HepG2 (cell line): ENCODE results near the gene BEAN1. TPM values are rescaled to one million over a fixed set of nuclear protein-coding genes. Genes with fewer than 3 reads are reported as not detected.

Source experiments
- ARID5B ChIP-seq: IDR thresholded peaks from 2 replicates; pipeline ENCODE4 v1.4.0; 2020; ENCODE audit warnings: mild to moderate bottlenecking, missing genetic modification reagents
- DMTF1 ChIP-seq: sonication (generic); formaldehyde crosslinking; IDR thresholded peaks from 2 replicates; pipeline ENCODE4 v1.4.0; 2020; ENCODE audit warnings: mild to moderate bottlenecking, missing genetic modification reagents
- HMGXB4 ChIP-seq, 2 experiments: sonication (generic) in 1 of 2; formaldehyde crosslinking in 1 of 2; IDR thresholded peaks; 2 replicates each; pipeline versions ENCODE4 v1.4.0 to v1.6.1; 2018 to 2020; ENCODE audit warnings: missing genetic modification reagents in 2 of 2, borderline replicate concordance in 1 of 2, low read depth in 1 of 2, mild to moderate bottlenecking in 1 of 2, missing biosample characterization in 1 of 2
- KLF9 ChIP-seq: IDR thresholded peaks from 2 replicates; pipeline ENCODE4 v1.6.1; 2016; ENCODE audit warnings: low read depth
- RAD51 ChIP-seq: fragments of 450-650 bp; IDR thresholded peaks from 2 replicates; pipeline ENCODE4 v1.6.1; 2016; ENCODE audit warnings: borderline replicate concordance
- RBM39 ChIP-seq: fragments of 200-400 bp; formaldehyde crosslinking; IDR thresholded peaks from one replicate; pipeline ENCODE4 v1.6.1; 2018; ENCODE audit warnings: antibody characterized with exemption, mild to moderate bottlenecking, low read depth, low read length; ENCODE audit not compliant: poor library complexity, severe bottlenecking
- RELA ChIP-seq: sonication (generic); formaldehyde crosslinking; IDR thresholded peaks from 2 replicates; pipeline ENCODE4 v1.4.0; 2020; ENCODE audit warnings: missing genetic modification reagents
- SNAPC2 ChIP-seq: sonication (generic); formaldehyde crosslinking; IDR thresholded peaks from 2 replicates; pipeline ENCODE4 v1.8.1; 2022; ENCODE audit warnings: mild to moderate bottlenecking, missing genetic modification reagents
- SPEN ChIP-seq: sonication (generic); formaldehyde crosslinking; IDR thresholded peaks from 2 replicates; pipeline ENCODE4 v1.5.1; 2020; ENCODE audit warnings: low read depth, mild to moderate bottlenecking, missing genetic modification reagents
- SRY ChIP-seq: sonication (generic); formaldehyde crosslinking; IDR thresholded peaks from 2 replicates; pipeline ENCODE4 v1.8.0; 2022; ENCODE audit warnings: mild to moderate bottlenecking, missing genetic modification reagents
- ZBTB34 ChIP-seq: sonication (generic); formaldehyde crosslinking; IDR thresholded peaks from 2 replicates; pipeline ENCODE4 v1.8.0; 2022; ENCODE audit warnings: mild to moderate bottlenecking, missing genetic modification reagents
- ZBTB42 ChIP-seq: sonication (generic); formaldehyde crosslinking; IDR thresholded peaks from 2 replicates; pipeline ENCODE4 v1.5.0; 2020; ENCODE audit warnings: mild to moderate bottlenecking, missing genetic modification reagents
- ZFP62 ChIP-seq: sonication (generic); formaldehyde crosslinking; IDR thresholded peaks from 2 replicates; pipeline ENCODE4 v1.4.0; 2020; ENCODE audit warnings: missing genetic modification reagents
- ZMAT5 ChIP-seq: sonication (generic); formaldehyde crosslinking; IDR thresholded peaks from 2 replicates; pipeline ENCODE4 v1.5.0; 2020; ENCODE audit warnings: mild to moderate bottlenecking, low read depth, missing genetic modification reagents, borderline replicate concordance
- ZNF10 ChIP-seq: sonication (generic); formaldehyde crosslinking; IDR thresholded peaks from 2 replicates; pipeline ENCODE4 v1.4.0; 2020; ENCODE audit warnings: mild to moderate bottlenecking, low read depth, missing genetic modification reagents, borderline replicate concordance
- ZNF230 ChIP-seq: sonication (generic); formaldehyde crosslinking; IDR thresholded peaks from 2 replicates; pipeline ENCODE4 v1.4.0; 2020; ENCODE audit warnings: mild to moderate bottlenecking, missing genetic modification reagents
- ZNF577 ChIP-seq: sonication (generic); formaldehyde crosslinking; IDR thresholded peaks from 2 replicates; pipeline ENCODE4 v1.4.0; 2020; ENCODE audit warnings: mild to moderate bottlenecking, low read depth, missing genetic modification reagents, borderline replicate concordance
- ZNF782 ChIP-seq: sonication (generic); formaldehyde crosslinking; IDR thresholded peaks from 2 replicates; pipeline ENCODE4 v1.4.0; 2020; ENCODE audit warnings: missing genetic modification reagents, mild to moderate bottlenecking, borderline replicate concordance
- polyA plus RNA-seq, 8 experiments: library from polyadenylated mRNA; depleted of rRNA in 3 of 8; stranded (reverse) in 7 of 8; unstranded in 1 of 8; fragments of >200 nt; fragmentation: Illumina TruSeq in 4 of 8; extraction: Trizol in 4 of 8; gene quantifications; 2 replicates each; pipeline versions ENCODE4 v1.2.1 to v1.2.3, GENCODE V29; 2011 to 2016; ENCODE audit warnings: low read depth in 4 of 8, missing spikeins in 1 of 8, mixed read lengths in 1 of 8; ENCODE audit not compliant: insufficient read depth in 1 of 8
- total RNA-seq, 5 experiments: library from RNA; depleted of rRNA; stranded (reverse); fragments of >200 nt; fragmentation: Illumina TruSeq; extraction: Trizol; gene quantifications; 2 replicates each; pipeline ENCODE4 v1.2.3, GENCODE V29; 2016; ENCODE audit warnings: low read depth in 1 of 5

The BEAN1 gene
- total and polyA plus RNA-seq, 2 of the 13 experiments (the other 11 are each of a cell fraction or from before 2014, with no cell fraction given): 0.53 to 1.4 TPM

- TF ChIP-seq ZBTB34 (CRISPR knock-in tag) (0 out of 2 replicates have a peak, but pooled peaks have one; percentile 28), SRY (CRISPR knock-in tag) (peak; percentile 73; the same call in 1 of the 2 replicates), SPEN (CRISPR knock-in tag) (peak; percentile 63; the same call in 1 of the 2 replicates), ZMAT5 (no peak), ZNF230 (CRISPR knock-in tag) (no peak), HMGXB4 (CRISPR knock-in tag; IDR thresholded peaks at IDR 0.05; ENCODE audit: borderline replicate concordance in 1 of 2, low read depth in 1 of 2) (peak; percentile 59 to 64; a peak in 2 of 4 replicates), ZNF10 (no peak), DMTF1 (no peak), ZFP62 (CRISPR knock-in tag) (no peak), ZNF782 (CRISPR knock-in tag) (peak; percentile 78; the same call in 1 of the 2 replicates), KLF9 (CRISPR knock-in tag) (no peak), RELA (CRISPR knock-in tag) (no peak), ZNF577 (CRISPR knock-in tag) (no peak), ZBTB42 (CRISPR knock-in tag) (no peak), SNAPC2 (CRISPR knock-in tag) (0 out of 2 replicates have a peak, but pooled peaks have one; percentile 66), RBM39 (no peak), ARID5B (CRISPR knock-in tag) (peak; percentile 40; the same call in 1 of the 2 replicates), RAD51 (no peak)
These were observed 51.8 kb downstream of the BEAN1 start (continued) for GRCh38 chr16:66478733-66479511.
